GM18867 (cell line): ENCODE measurements around the gene KAT2A.
A peak's percentile ranks its signal among the peaks of the same experiment; 100 is the strongest.
"Not testable (repeated sequence)": the region's sequence is repeated elsewhere in the genome, so short reads cannot be mapped to it uniquely, and the experiment has no call there.

Experiments
- ATAC-seq: cut with Tn5 transposase; IDR thresholded peaks from one replicate; pipeline ENCODE4 v1.9.1; 2021; ENCODE audit warnings: mild to moderate bottlenecking, moderate library complexity; ENCODE audit not compliant: unreplicated experiment

KAT2A gene

GRCh38 chr17:42120770-42121769, at the start of gene KAT2A:
TSS of gene KAT2A (minus strand) at chr17:42121367. CDS start at chr17:42121304, 63 bp downstream.
- peak; percentile 58 for ATAC-seq

- ATAC-seq: no peak
These were observed 48.2 kb upstream of the KAT2A start for GRCh38 chr17:42169351-42169750.

GRCh38 chr17:42167807-42168206, 46.6 kb upstream of the KAT2A start:
- no peak for ATAC-seq

GRCh38 chr17:42166196-42166763, 45.1 kb upstream of the KAT2A start:
- no peak for ATAC-seq

- no peak for ATAC-seq
These were observed 44.6 kb upstream of the KAT2A start for GRCh38 chr17:42165751-42166150.

GRCh38 chr17:42163696-42164407, 42.7 kb upstream of the KAT2A start:
- ATAC-seq: no peak

- ATAC-seq: no peak
These were observed 41.9 kb upstream of the KAT2A start for GRCh38 chr17:42163113-42163512.

GRCh38 chr17:42160531-42160910, 39.4 kb upstream of the KAT2A start:
- no peak for ATAC-seq

- no peak for ATAC-seq
These were observed 38.8 kb upstream of the KAT2A start for GRCh38 chr17:42159796-42160530.

GRCh38 chr17:42155614-42156045, 34.5 kb upstream of the KAT2A start:
- no peak for ATAC-seq

- ATAC-seq: no peak
These were observed 33.0 kb upstream of the KAT2A start for GRCh38 chr17:42153919-42154742.

- ATAC-seq: no peak
These were observed 25.9 kb upstream of the KAT2A start for GRCh38 chr17:42146911-42147607.

- ATAC-seq: not testable (repeated sequence)
These were observed 22.0 kb upstream of the KAT2A start for GRCh38 chr17:42143138-42143537.

GRCh38 chr17:42142371-42142896, 21.3 kb upstream of the KAT2A start:
- no peak for ATAC-seq

- no peak for ATAC-seq
These were observed 20.2 kb upstream of the KAT2A start for GRCh38 chr17:42141382-42141781.

GRCh38 chr17:42140690-42141089, 19.5 kb upstream of the KAT2A start:
- not testable (repeated sequence) for ATAC-seq

- no peak for ATAC-seq
These were observed 17.8 kb upstream of the KAT2A start for GRCh38 chr17:42138749-42139492.

GRCh38 chr17:42136654-42137051, 15.5 kb upstream of the KAT2A start:
- no peak for ATAC-seq
